Brain microvascular endothelial cell (primary cell): ENCODE results near the gene BAMBI.

Experiments
- DNase-seq: peaks from one replicate; pipeline ENCODE4 v3.0.0-alpha.2; 2020
- H3K27ac ChIP-seq: fragments of 250-450 bp; sonication (Bioruptor Pico); 2 replicates; pipeline ENCODE4 v1.5.1; 2020; ENCODE audit warnings: mild to moderate bottlenecking, moderate library complexity
- H3K27me3 ChIP-seq: fragments of 250-450 bp; sonication (Bioruptor Pico); replicated peaks from 2 replicates; pipeline ENCODE4 v1.5.1; 2020; ENCODE audit warnings: mild to moderate bottlenecking
- H3K36me3 ChIP-seq: fragments of 250-450 bp; sonication (Bioruptor Pico); replicated peaks from 2 replicates; pipeline ENCODE4 v1.5.1; 2020; ENCODE audit warnings: mild to moderate bottlenecking
- H3K4me3 ChIP-seq: 2 replicates; pipeline ENCODE4 v1.5.1; 2011; ENCODE audit warnings: low read depth, mild to moderate bottlenecking, control low read depth, low read length, moderate library complexity
- CTCF ChIP-seq: IDR thresholded peaks from 2 replicates; pipeline ENCODE4 v1.5.1; 2011; ENCODE audit warnings: low read depth, mild to moderate bottlenecking, moderate library complexity, low read length, control low read depth, inconsistent platforms; ENCODE audit errors: missing control alignments
- in situ Hi-C: cut with HindIII; loops from 2 replicates; pipeline ENCODE4 v1.10.0; 2017; ENCODE audit warnings: low sequenced_read_pairs, low pct_ligation_motif_present

The BAMBI gene

GRCh38 chr10:28661035-28661434, 16.3 kb upstream of the BAMBI start:
- no peaks in the 10 kb centered on the region for H3K36me3 ChIP-seq
- in situ Hi-C loops = no loop called here
- H3K4me3 ChIP-seq = no peak overlapping the region
- no peak overlapping the region for H3K27ac ChIP-seq
- H3K27me3 ChIP-seq = no peaks in the 10 kb centered on the region
- peak; percentile 88 for DNase-seq
- no peak for TF ChIP-seq CTCF

- DNase-seq = peak; percentile 81
- no peaks in the 10 kb centered on the region for H3K36me3 ChIP-seq
- TF ChIP-seq CTCF = peak; percentile 99
- H3K27me3 ChIP-seq = no peaks in the 10 kb centered on the region
- in situ Hi-C loops = no loop called here
- no peak overlapping the region for H3K4me3 ChIP-seq
- H3K27ac ChIP-seq = peak overlapping the region; percentile 21
These were observed 13.5 kb upstream of the BAMBI start for GRCh38 chr10:28663576-28664368.

- no peak for TF ChIP-seq CTCF
- DNase-seq = peak; percentile 70
- Histone ChIP-seq H3K27me3 (no peaks in the 10 kb centered on the region), H3K4me3 (no peak overlapping the region), H3K27ac (peak overlapping the region; percentile 21), H3K36me3 (no peaks in the 10 kb centered on the region)
- in situ Hi-C loops = no loop called here
These were observed 13.0 kb upstream of the BAMBI start for GRCh38 chr10:28664369-28664740.

- TF ChIP-seq CTCF = no peak
- no peaks in the 10 kb centered on the region for H3K27me3 ChIP-seq
- in situ Hi-C loops = no loop called here
- H3K36me3 ChIP-seq = no peaks in the 10 kb centered on the region
- no peak overlapping the region for H3K27ac ChIP-seq
- no peak overlapping the region for H3K4me3 ChIP-seq
- no peak for DNase-seq
These were observed 10.4 kb upstream of the BAMBI start for GRCh38 chr10:28666751-28667467.

GRCh38 chr10:28668363-28669226, 8.7 kb upstream of the BAMBI start:
- Histone ChIP-seq H3K27me3 (no peaks in the 10 kb centered on the region), H3K27ac (no peak overlapping the region), H3K4me3 (peak overlapping the region; percentile 61), H3K36me3 (no peaks in the 10 kb centered on the region)
- TF ChIP-seq CTCF = no peak
- in situ Hi-C loops = no loop called here
- DNase-seq = peak; percentile 37
